NCI-H146 treated with DMSO at 0.1 percent for 48 hours (cell line): Measurements from ENCODE around the gene ZNF277.

Source experiments
- DNase-seq: peaks from one replicate; lab custom pipeline; 2025; ENCODE audit not compliant: unreplicated experiment; lab: John Stamatoyannopoulos, UW

The ZNF277 gene, protein sequence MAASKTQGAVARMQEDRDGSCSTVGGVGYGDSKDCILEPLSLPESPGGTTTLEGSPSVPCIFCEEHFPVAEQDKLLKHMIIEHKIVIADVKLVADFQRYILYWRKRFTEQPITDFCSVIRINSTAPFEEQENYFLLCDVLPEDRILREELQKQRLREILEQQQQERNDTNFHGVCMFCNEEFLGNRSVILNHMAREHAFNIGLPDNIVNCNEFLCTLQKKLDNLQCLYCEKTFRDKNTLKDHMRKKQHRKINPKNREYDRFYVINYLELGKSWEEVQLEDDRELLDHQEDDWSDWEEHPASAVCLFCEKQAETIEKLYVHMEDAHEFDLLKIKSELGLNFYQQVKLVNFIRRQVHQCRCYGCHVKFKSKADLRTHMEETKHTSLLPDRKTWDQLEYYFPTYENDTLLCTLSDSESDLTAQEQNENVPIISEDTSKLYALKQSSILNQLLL

DNA sequence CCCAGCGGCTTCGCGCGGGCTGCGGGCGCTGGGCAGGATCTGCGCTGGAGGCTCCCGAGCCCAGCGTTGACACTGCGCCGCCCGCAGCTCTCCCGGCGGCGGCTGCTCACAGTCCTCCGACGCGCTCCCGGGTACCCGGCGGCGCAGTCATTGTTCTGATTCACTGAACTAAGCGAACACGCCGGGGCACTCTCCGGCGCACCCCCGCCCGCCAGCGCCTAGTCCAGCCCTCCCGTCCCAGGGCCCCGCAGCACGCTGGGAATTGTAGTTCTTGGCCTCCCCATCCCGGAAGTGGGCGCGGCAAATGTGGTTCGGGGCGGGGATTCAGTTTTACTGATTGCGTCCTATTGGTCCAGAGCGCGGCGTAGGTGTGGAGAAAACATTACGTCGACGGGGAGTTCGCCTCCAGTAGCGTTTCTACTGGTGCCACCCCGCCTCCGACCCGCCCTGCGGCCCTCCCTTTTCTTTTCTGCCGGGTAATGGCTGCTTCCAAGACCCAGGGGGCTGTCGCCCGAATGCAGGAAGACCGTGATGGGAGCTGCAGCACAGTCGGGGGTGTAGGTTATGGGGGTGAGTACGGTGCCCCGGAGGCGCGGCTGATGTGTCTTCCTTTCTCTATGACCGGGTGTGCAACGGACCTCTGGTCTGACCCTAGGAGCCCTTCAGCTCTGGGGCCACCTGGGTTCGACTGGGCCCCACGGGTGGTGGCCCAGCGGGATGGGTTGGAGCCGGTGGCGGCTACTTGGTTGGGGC lies at the start of gene ZNF277, which contains the start of gene DOCK4:
Gene ZNF277, plus strand, starts transcription at position 458 of the 753 bp plus-strand sequence. Its CDS starts 22 bp downstream, at position 480.
Gene DOCK4, minus strand, starts transcription at position 162 of the 753 bp plus-strand sequence. CDS start 261 bp downstream, outside the sequence.
- DNase-seq: peak; percentile 98

DNA sequence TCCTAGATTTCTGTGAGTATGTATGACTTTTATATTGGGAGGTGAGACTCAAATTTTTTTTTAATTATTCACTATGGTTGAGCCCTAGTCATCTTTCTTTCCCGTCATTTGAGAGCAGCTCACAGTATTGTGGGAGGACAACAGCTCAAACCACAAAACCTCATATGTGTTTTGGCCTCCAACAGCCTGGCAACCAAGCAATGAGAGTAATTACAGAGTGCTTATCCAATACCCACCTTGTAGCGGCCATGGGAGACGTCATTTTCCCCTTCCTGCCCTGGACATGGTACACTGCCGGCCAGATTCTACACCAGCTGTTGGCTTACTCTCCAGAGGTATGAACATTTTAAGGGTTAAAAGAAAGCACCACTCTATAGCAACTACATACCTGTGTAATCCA lies 49.4 kb upstream of the ZNF277 start:
- DNase-seq: no peak

- no peak for DNase-seq
These were observed 47.1 kb upstream of the ZNF277 start for GRCh38 chr7:112159351-112159750.

GRCh38 chr7:112160130-112160770 lies 46.2 kb upstream of the ZNF277 start:
- peak; percentile 15 for DNase-seq

DNA sequence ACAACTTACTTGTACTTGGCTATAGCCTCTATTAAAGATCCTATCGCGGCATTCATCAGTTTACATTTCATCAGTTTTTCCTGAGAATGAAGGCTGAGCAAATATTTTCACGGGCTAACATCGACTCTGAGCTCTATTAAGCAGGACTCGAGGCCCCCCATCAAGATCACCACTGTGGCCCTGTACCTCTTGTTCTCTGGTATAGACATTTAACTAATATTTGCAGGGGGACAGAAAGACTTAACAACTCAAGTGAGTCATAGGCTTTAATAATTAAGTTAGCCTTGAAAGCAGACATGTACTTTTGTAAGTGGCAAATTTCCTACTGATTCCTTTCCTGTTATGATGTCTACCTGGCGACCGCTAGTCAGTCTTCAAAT lies 45.7 kb upstream of the ZNF277 start:
- no peak for DNase-seq

DNA sequence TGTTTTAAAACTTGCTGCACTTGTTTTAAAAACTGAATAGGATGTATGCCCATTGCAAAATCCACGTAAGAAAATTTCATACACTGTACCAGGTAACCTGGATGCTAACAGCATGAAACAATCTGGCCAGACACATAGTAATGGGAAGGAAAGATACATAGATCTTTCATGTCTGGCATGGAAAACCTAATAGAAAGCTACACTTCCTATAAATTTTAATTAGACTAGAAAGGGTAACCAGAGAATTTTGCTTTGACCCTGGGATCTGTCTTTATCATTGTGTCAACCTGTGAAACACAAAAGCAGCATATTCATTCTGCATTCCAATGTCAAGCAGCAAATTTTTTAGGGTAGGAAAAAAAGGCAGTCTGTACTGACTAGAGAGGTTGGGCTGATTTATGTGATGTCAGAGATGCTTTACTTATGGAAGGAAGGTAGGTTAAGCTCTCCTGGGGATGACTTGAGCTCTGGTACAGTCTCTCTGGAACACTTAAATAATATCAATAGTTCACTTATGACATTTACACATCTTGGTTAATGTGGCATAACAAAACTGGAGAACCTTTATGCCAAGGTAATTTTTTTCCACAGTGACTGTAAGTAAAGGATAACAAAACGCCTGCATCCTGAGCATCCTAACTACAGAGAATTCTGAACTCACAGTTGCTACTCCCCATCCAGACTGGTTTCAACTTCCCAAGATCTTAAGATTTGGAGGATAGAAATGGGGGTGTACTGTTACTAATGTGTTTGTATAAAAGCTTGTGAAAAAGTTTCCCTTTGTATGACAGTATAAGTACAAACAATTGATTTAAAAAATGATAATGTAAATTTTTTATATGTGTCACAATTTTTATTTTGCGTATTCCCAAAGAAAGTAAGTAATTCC lies 45.0 kb upstream of the ZNF277 start:
- no peak for DNase-seq

DNA sequence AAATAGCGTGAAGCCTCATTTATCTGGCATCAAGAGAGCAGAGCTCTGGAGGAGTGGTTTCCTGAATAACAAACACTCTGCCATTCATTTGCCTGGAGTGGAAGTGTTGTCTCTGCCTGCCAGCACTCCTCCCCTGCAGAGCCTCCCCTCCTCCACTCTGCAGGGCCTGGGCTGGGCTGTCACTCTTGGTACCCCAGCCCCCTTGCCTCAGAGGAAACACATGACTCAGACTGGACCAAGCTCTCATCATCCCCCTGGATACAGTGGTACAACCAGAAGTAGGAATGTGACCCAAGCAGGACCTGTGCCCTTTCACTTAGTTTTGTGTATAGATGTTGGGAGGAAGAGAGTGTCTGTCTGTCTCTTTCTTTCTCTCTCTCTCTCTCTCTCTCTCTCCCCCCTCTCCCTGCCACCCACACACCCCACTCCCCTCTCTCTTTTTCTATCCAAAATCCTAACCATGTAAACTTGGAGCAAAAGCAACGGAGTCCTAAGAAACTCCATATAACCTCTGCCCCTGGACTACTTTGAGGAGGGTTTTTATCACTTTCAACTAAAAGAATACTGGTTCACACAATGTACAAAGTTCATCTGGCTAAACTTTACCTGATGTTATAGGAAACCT lies 44.2 kb upstream of the ZNF277 start:
- peak; percentile 17 for DNase-seq

DNA sequence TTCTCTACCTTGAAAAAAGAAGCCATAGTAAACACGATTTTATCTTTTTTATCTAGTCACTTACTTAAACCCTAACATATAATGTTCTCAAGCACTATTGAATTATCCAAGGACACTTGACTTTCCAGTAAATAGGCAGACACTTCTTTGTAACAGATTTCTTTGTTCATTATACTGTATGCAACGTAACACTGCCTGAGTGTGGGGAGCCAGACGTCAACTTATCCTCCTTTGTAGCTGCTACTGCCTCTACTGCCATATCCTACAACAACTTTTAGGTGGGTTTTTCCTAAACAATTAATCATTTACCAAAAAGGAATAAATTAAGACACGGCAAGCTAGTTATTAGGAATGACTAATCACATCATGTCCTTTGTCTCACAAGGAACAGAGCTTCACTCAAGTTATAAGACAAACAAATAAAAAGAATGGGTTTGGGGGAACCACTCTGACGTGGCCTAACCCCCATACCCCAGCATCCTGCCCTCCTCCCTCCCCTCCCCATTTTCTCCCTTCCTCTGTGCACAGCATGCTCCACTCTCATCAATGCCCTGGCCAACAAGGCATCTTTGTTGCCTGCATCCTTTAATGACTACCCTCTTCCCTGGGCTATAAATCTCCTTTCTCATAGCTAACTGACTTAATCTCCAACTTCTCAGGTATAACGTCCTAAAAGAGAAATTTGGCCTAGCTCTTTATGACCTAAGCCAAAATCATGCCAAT lies 43.5 kb upstream of the ZNF277 start:
- DNase-seq: no peak

DNA sequence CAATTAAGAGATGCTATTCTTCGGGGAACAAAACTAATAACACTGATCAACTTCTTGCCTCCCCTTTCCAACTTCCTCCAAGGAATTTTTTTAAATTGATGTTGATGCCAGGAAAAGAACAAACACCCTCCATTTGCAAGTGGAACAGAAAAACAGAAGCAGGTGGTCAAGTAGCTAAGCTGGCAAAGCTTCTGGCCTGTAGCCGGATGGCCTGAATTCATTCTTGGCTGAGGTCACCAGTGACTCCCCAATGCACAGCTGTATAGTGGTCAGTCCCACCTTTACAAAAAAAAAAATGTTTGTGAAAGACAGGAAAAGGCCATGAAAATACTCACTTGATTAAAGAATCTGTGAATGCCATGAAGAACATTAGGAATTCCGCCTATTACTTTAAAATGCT lies 39.3 kb upstream of the ZNF277 start:
- no peak for DNase-seq

- DNase-seq: no peak
These were observed 37.6 kb upstream of the ZNF277 start for GRCh38 chr7:112168915-112169314.

DNA sequence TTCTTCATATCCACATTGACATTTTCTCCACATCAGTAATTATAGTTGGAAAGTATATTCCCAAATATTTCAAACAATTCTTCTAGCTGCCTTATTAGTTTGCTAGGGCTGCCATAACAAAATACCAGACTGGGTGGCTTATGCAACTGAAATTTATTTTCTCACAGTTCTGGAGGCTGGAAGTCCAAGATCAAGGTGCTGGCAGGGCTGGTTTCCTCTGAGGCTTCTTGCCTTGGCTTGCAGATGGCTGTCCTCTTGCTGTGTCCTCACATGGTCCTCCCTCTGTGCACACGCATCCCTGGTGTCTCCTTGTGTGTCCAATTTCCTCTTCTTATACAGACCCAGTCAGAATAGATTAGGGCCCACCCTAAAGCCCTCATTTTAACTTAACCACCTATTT lies 34.8 kb upstream of the ZNF277 start:
- DNase-seq: no peak

DNA sequence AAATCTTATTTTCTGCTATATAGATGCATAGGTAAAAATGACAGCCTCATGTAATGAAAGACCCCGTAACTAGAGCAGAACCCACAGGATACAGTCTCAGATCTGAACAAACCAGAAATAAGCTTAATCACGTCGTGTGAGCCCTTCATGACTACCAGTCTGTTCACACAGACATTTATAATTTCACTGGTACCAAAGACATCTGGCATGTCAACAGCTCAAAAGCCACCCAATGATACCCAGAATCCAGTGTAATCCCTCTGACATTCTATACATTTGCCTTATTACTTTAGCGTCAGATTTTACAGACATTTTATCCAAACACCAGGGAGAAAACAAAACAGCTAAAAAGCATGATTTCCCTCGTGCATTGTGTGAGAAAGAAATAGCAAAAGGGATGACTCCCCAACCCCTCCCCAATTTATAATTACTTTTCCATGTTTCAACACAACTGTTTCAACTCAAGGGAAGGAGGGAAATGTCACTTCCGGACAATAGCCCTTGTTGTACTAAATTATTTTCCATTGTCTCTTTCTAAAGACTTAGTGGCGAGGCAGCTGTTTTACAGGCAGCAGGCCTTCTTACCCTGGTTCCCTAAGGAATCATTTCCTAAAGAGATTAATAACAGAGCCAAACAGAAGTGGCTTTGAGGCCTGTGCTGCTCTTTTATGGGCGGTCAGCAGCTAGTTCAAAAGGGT lies 33.5 kb upstream of the ZNF277 start:
- peak; percentile 32 for DNase-seq

GRCh38 chr7:112173568-112173905 lies 33.0 kb upstream of the ZNF277 start:
- no peak for DNase-seq

DNA sequence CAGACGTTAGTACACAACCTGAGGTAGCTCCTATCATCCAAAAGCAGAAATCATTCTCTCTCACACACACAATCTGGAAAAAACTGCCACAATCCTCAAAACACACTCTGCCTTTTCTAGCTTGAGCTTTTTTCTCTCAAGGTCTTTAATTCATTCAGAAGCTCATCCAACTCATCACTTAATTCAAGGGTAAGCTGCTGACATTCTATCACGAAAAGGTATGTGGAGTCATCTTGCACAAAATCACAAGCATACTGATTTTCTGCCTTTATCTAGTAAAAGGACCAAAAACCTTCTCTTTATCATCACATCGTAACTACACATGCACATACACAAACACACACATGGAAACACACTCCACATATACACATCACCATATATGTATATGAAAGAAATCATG lies 32.3 kb upstream of the ZNF277 start:
- no peak for DNase-seq

GRCh38 chr7:112176241-112176640 lies 30.3 kb upstream of the ZNF277 start:
- DNase-seq: no peak

DNA sequence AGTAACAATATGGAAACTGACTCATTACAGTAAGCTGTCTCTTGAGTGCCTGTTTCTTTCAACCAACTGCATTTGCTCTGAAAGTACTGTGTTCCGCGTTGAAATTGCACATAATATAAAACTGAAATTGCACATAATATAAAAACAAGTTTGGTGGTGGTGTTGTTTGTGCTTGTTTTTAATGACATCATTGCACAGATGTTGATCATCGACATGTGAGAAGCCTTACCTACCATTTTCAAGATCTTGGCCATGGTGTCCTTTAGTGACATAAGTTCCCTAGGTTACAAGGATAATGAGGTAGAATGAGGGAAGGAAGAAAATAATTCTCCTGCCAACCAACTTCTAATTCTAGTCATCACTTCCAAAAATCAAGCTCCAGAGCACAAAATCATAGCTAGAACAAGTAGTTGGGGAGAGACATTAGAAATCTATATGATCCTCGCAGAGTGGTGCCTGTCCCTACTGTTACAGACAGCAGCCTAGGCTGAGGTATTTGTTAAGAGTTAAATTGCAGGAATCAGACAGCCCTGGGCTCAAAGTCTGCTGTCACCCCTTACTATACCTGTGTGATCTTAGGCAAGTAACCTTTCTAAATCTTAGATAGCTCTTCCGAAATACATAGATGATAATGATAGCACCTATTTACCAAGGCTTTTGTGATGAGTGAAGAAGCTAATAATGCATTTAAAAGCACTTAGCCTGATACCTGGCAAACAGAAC lies 29.6 kb upstream of the ZNF277 start:
- DNase-seq: peak; percentile 23

- no peak for DNase-seq
These were observed 26.3 kb upstream of the ZNF277 start for GRCh38 chr7:112180223-112180622.

- DNase-seq: no peak
These were observed 23.7 kb upstream of the ZNF277 start for GRCh38 chr7:112182749-112183148.
